Body of pancreas (tissue), 4 donors: ENCODE measurements around the gene ANKZF1. TPM values are rescaled to one million over a fixed set of nuclear protein-coding genes. Genes with fewer than 3 reads are reported as not detected.

Source experiments
- ATAC-seq: fragments of 150-250 bp; one replicate; pipeline ENCODE4 v1.9.1; 2016
- DNase-seq, 4 donors: peaks; one replicate each; pipeline ENCODE4 v3.0.0-alpha.2; 2019
- H3K27ac ChIP-seq, 4 donors: fragments of 200-600 bp; sonication (generic); 1 replicate in 3 of 4; 2 replicates in 1 of 4; pipeline versions ENCODE4 v1.5.1 to v1.6.1; 2016 to 2019; ENCODE audit warnings: mild to moderate bottlenecking in 1 of 4, mixed read lengths in 1 of 4, moderate library complexity in 1 of 4
- H3K27me3 ChIP-seq, 2 donors: fragments of 200-600 bp; sonication (generic); one replicate each; pipeline ENCODE4 v1.6.0; 2016; ENCODE audit warnings: mild to moderate bottlenecking in 1 of 2
- H3K36me3 ChIP-seq, 2 donors: fragments of 200-600 bp; sonication (generic); replicated peaks in 1 of 2; 2 replicates each; pipeline ENCODE4 v1.5.1; 2016; ENCODE audit warnings: low read depth in 2 of 2; ENCODE audit not compliant: insufficient read depth in 1 of 2
- H3K4me1 ChIP-seq: fragments of 200-600 bp; sonication (generic); one replicate; pipeline ENCODE4 v1.6.0; 2016
- H3K4me3 ChIP-seq, 2 donors: fragments of 200-600 bp; sonication (generic); 1 replicate in 1 of 2; 2 replicates in 1 of 2; pipeline ENCODE4 v1.5.1; 2016 to 2019
- H3K9me3 ChIP-seq, 3 donors: fragments of 200-600 bp; sonication (generic); 1 replicate in 2 of 3; 2 replicates in 1 of 3; pipeline ENCODE4 v1.5.1; 2016
- POLR2A ChIP-seq, 3 donors: fragments of 450-650 bp; IDR thresholded peaks; one replicate each; pipeline ENCODE4 v1.6.1; 2016; ENCODE audit warnings: antibody characterized with exemption in 3 of 3, mild to moderate bottlenecking in 2 of 3
- WGBS, 2 donors: methylation state at CpG; one replicate each; pipeline ENCODE4 v1.1.5; 2017; 5-methylcytosine and 5-hydroxymethylcytosine counted together
- intact Hi-C: fragments of 100-400 bp; cut with DNase I; formaldehyde crosslinking; loops from one replicate; pipeline ENCODE4 v1.15.1; 2023
- total RNA-seq, 2 donors: library from RNA; depleted of rRNA; stranded (reverse); fragments of >200 nt; gene quantifications; one replicate each; pipeline ENCODE4 v1.1.0, GENCODE V29; 2016
- TF ChIP-seq, protein P1 (sequence below), 7 experiments: fragments of 450-650 bp in 4 of 7; fragments of 200-600 bp in 3 of 7; sonication (generic) in 3 of 7; IDR thresholded peaks; one replicate each; pipeline ENCODE4 v1.5.1; 2016 to 2019; ENCODE audit warnings: antibody characterized with exemption in 7 of 7

The ANKZF1 gene
- total RNA-seq, 2 donors from 2014 or later, result 67.5 to 95.3 TPM

DNA sequence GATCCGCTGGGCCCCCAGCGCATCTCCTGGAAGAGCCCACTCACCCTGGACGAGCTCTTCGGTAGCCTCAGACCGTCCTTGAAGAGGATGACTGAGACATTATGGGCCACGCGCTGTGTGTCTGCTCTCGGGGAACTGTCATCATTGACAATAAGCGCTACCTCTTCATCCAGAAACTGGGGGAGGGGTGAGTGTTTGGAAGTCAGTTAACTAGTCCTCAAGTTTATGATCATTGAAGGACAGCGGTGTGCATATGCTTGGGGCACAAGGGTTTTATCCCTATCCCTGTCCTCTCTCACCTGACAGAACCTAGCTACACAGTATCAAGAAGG is 16.3 kb downstream of the ANKZF1 start:
- TF ChIP-seq, protein P1, sequence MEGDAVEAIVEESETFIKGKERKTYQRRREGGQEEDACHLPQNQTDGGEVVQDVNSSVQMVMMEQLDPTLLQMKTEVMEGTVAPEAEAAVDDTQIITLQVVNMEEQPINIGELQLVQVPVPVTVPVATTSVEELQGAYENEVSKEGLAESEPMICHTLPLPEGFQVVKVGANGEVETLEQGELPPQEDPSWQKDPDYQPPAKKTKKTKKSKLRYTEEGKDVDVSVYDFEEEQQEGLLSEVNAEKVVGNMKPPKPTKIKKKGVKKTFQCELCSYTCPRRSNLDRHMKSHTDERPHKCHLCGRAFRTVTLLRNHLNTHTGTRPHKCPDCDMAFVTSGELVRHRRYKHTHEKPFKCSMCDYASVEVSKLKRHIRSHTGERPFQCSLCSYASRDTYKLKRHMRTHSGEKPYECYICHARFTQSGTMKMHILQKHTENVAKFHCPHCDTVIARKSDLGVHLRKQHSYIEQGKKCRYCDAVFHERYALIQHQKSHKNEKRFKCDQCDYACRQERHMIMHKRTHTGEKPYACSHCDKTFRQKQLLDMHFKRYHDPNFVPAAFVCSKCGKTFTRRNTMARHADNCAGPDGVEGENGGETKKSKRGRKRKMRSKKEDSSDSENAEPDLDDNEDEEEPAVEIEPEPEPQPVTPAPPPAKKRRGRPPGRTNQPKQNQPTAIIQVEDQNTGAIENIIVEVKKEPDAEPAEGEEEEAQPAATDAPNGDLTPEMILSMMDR (IDR thresholded peaks at IDR 0.05), result no peak
- TF ChIP-seq POLR2A (IDR thresholded peaks at IDR 0.05), result no peak
- Histone ChIP-seq H3K27ac (peak overlapping the region; percentile 76 to 96 (median 86)), H3K27me3 (no peaks in the 10 kb centered on the region), H3K4me3 (peak overlapping the region; percentile 62 to 78), H3K36me3 (peaks cover 0 to 2% of the 10 kb centered on the region in 2 donors), H3K9me3 (no peaks in the 10 kb centered on the region), H3K4me1 (peaks cover 61% of the 10 kb centered on the region)
- intact Hi-C loops, result no loop called here
- 6 to 12% methylated on average over 10 of the region's 10 CpGs for WGBS, 2 donors
- ATAC-seq (no peak), DNase-seq (no peak)

DNA sequence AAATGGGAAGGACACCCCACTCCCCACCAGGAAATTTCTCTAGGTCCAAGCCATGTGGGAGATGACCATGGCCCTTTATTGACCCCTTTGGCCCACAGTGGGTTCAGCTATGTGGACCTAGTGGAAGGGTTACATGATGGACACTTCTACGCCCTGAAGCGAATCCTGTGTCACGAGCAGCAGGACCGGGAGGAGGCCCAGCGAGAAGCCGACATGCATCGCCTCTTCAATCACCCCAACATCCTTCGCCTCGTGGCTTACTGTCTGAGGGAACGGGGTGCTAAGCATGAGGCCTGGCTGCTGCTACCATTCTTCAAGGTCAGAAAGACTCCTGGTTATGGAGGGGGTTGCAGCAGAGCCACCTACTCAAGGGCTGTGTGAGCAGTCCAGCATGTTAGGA is 17.0 kb downstream of the ANKZF1 start:
- DNase-seq (no peak), ATAC-seq (no peak)
- peak overlapping the region in 2 of 4 donors; percentile 93 to 96 for H3K27ac ChIP-seq
- no peaks in the 10 kb centered on the region for H3K27me3 ChIP-seq
- H3K36me3 ChIP-seq, result peaks cover 0 to 2% of the 10 kb centered on the region in 2 donors
- TF ChIP-seq, protein P1 (IDR thresholded peaks at IDR 0.05), result no peak
- TF ChIP-seq POLR2A (IDR thresholded peaks at IDR 0.05), result no peak
- no peaks in the 10 kb centered on the region for H3K9me3 ChIP-seq
- no peak overlapping the region for H3K4me3 ChIP-seq
- 65 to 85% methylated on average over 3 to 10 of the region's 10 CpGs for WGBS, 2 donors
- H3K4me1 ChIP-seq, result peaks cover 67% of the 10 kb centered on the region
- intact Hi-C loops, result no loop called here

- Histone ChIP-seq H3K36me3 (peaks cover 0 to 2% of the 10 kb centered on the region in 2 donors), H3K4me3 (no peak overlapping the region), H3K9me3 (no peaks in the 10 kb centered on the region), H3K27me3 (no peaks in the 10 kb centered on the region), H3K27ac (peak overlapping the region; percentile 80 to 96 (median 94)), H3K4me1 (peaks cover 80% of the 10 kb centered on the region)
- TF ChIP-seq POLR2A (IDR thresholded peaks at IDR 0.05), result no peak
- TF ChIP-seq, protein P1 (IDR thresholded peaks at IDR 0.05), result no peak
- 85 to 89% methylated on average over 12 to 17 of the region's 17 CpGs for WGBS, 2 donors
- intact Hi-C loops, result no loop called here
- peak in 1 of 4 donors; percentile 32 for DNase-seq
- no peak for ATAC-seq
These were observed 18.4 kb downstream of the ANKZF1 start for GRCh38 chr2:219247678-219248642.

- no peak for TF ChIP-seq POLR2A (IDR thresholded peaks at IDR 0.05)
- TF ChIP-seq, protein P1 (IDR thresholded peaks at IDR 0.05), result no peak
- H3K4me1 ChIP-seq, result peaks cover 87% of the 10 kb centered on the region
- peak overlapping the region; percentile 80 to 96 (median 94) for H3K27ac ChIP-seq
- ATAC-seq, result no peak
- intact Hi-C loops, result no loop called here
- H3K27me3 ChIP-seq, result no peaks in the 10 kb centered on the region
- no peak overlapping the region for H3K4me3 ChIP-seq
- no peak for DNase-seq
- H3K9me3 ChIP-seq, result no peaks in the 10 kb centered on the region
- 65 to 83% methylated on average over 2 of the region's 2 CpGs for WGBS, 2 donors
- H3K36me3 ChIP-seq, result peaks cover 0 to 2% of the 10 kb centered on the region in 2 donors
These were observed 19.2 kb downstream of the ANKZF1 start for GRCh38 chr2:219248845-219249202.
